ENCODE results near the gene SOX13. TPM values are rescaled to one million over a fixed set of nuclear protein-coding genes. Genes with fewer than 3 reads are reported as not detected.
A peak's percentile ranks its signal among the peaks of the same experiment; 100 is the strongest.

The SOX13 gene
- total RNA-seq, 2 experiments from 2014 or later, result 0.10 to 0.17 TPM

- CTCF ChIA-PET, result interaction anchor here (0.8 kb wide), 1 partner anchor 255 kb away, joined by 3 read pairs; no protein-coding TSS in a partner anchor
- H3K9me3 Mint-ChIP-seq, result no peaks in the 10 kb centered on the region
- no peaks in the 10 kb centered on the region for H3K4me1 Mint-ChIP-seq (ENCODE audit: low read depth)
- no peaks in the 10 kb centered on the region for H3K36me3 Mint-ChIP-seq (ENCODE audit: low read depth)
- H3K4me3 Mint-ChIP-seq, result no peak overlapping the region
- intact Hi-C loops (cut with micrococcal nuclease), result loop anchor here (10.0 kb wide), 1 partner anchor 79 kb away; no protein-coding TSS in a partner anchor
- no peak for DNase-seq
- no peak overlapping the region for H3K27ac Mint-ChIP-seq
- H3K27me3 Mint-ChIP-seq (ENCODE audit: low read depth), result no peaks in the 10 kb centered on the region
Measured at GRCh38 chr1:204123376-204123775, 50.5 kb downstream of the SOX13 start.

- intact Hi-C loops (cut with micrococcal nuclease), result loop anchor here (10.0 kb wide), 1 partner anchor 80 kb away; no protein-coding TSS in a partner anchor
- no peak overlapping the region for H3K4me3 Mint-ChIP-seq
- H3K36me3 Mint-ChIP-seq (ENCODE audit: low read depth), result no peaks in the 10 kb centered on the region
- H3K27me3 Mint-ChIP-seq (ENCODE audit: low read depth), result no peaks in the 10 kb centered on the region
- H3K27ac Mint-ChIP-seq, result no peak overlapping the region
- H3K9me3 Mint-ChIP-seq, result no peaks in the 10 kb centered on the region
- CTCF ChIA-PET, result no interaction called here
- DNase-seq, result no peak
- peaks cover 7% of the 10 kb centered on the region for H3K4me1 Mint-ChIP-seq (ENCODE audit: low read depth)
Measured at GRCh38 chr1:204124639-204125038, 51.7 kb downstream of the SOX13 start.

DNA sequence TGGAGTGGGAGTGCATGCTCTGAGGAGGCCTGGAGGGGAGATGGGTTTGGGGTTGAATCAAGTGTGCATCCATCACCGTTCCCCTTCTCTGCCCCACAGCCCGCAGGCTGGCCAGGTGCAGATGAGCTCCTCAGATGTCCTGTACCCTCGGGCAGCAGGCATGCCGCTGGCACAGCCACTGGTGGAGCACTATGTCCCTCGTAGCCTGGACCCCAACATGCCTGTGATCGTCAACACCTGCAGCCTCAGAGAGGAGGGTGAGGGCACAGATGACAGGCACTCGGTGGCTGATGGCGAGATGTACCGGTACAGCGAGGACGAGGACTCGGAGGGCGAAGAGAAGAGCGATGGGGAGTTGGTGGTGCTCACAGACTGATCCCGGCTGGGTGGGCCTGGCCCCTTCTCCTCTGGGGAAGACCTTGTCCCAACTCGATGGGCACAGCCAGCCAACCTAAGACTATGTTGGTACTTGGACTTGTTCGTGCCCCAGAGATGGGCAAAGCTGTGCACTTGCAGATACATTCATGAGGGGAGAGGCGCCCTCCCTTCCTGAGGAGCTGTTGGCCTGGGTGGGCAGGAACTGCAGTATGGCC, 52.9 kb downstream of the SOX13 start:
- intact Hi-C loops (cut with micrococcal nuclease), result loop anchor here (10.0 kb wide), 1 partner anchor 81 kb away; no protein-coding TSS in a partner anchor
- H3K27me3 Mint-ChIP-seq (ENCODE audit: low read depth), result no peaks in the 10 kb centered on the region
- H3K4me3 Mint-ChIP-seq, result no peak overlapping the region
- H3K27ac Mint-ChIP-seq, result no peak overlapping the region
- H3K9me3 Mint-ChIP-seq, result no peaks in the 10 kb centered on the region
- CTCF ChIA-PET, result interaction anchor here (0.6 kb wide), 1 partner anchor 12 kb away, joined by 3 read pairs; no protein-coding TSS in a partner anchor
- peaks cover 7% of the 10 kb centered on the region for H3K4me1 Mint-ChIP-seq (ENCODE audit: low read depth)
- no peak for DNase-seq
- H3K36me3 Mint-ChIP-seq (ENCODE audit: low read depth), result no peaks in the 10 kb centered on the region

DNA sequence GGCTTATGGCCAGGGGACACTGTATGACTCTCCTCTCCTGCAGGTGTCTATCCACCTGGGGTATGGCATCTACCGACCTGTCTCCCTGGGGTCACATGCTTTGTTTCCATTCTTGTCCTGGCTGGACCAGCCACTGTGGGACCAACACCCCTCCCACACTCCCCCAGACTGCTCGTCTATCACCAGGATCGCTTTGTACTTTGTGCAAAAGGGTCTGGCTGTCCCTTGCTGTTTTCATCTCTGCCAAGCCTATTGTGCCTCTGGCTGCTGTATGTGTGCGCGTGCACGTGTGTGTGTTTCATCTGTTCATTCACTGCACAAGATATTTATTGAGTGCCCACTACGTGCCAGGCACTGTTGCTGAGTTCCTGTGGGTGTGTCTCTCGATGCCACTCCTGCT, 53.5 kb downstream of the SOX13 start:
- CTCF ChIA-PET, result interaction anchor here (0.6 kb wide), 1 partner anchor 13 kb away, joined by 3 read pairs; no protein-coding TSS in a partner anchor
- no peak overlapping the region for H3K27ac Mint-ChIP-seq
- intact Hi-C loops (cut with micrococcal nuclease), result loop anchor here (10.0 kb wide), 1 partner anchor 82 kb away; no protein-coding TSS in a partner anchor

GRCh38 chr1:204126956-204127355, 54.0 kb downstream of the SOX13 start:
- Mint-ChIP-seq H3K4me3 (no peak overlapping the region), H3K36me3 (ENCODE audit: low read depth) (no peaks in the 10 kb centered on the region), H3K27ac (no peak overlapping the region), H3K4me1 (ENCODE audit: low read depth) (peaks cover 7% of the 10 kb centered on the region), H3K9me3 (no peaks in the 10 kb centered on the region), H3K27me3 (ENCODE audit: low read depth) (no peaks in the 10 kb centered on the region)
- no peak for DNase-seq
- intact Hi-C loops (cut with micrococcal nuclease), result loop anchor here (10.0 kb wide), 1 partner anchor 82 kb away; no protein-coding TSS in a partner anchor
- CTCF ChIA-PET, result interaction anchor here (4.2 kb wide), 1 partner anchor 268 kb away, joined by 41 read pairs; no protein-coding TSS in a partner anchor

More for the DNA sequence above, 53.5 kb downstream of the SOX13 start:
- Mint-ChIP-seq H3K4me3 (no peak overlapping the region), H3K36me3 (ENCODE audit: low read depth) (no peaks in the 10 kb centered on the region), H3K9me3 (no peaks in the 10 kb centered on the region), H3K27me3 (ENCODE audit: low read depth) (no peaks in the 10 kb centered on the region), H3K4me1 (ENCODE audit: low read depth) (peaks cover 7% of the 10 kb centered on the region)
- no peak for DNase-seq

- Mint-ChIP-seq H3K27ac (no peak overlapping the region), H3K4me3 (no peak overlapping the region), H3K4me1 (ENCODE audit: low read depth) (peaks cover 7% of the 10 kb centered on the region), H3K36me3 (ENCODE audit: low read depth) (no peaks in the 10 kb centered on the region), H3K9me3 (no peaks in the 10 kb centered on the region), H3K27me3 (ENCODE audit: low read depth) (no peaks in the 10 kb centered on the region)
- peak; percentile 36 for DNase-seq
- intact Hi-C loops (cut with micrococcal nuclease), result loop anchor here (2.0 to 10.0 kb wide), 2 partner anchors 83 to 623 kb away; no protein-coding TSS in a partner anchor
- CTCF ChIA-PET, result interaction anchor here (0.7 to 4.2 kb wide), 8 partner anchors 10 to 268 kb away, joined by 4 to 41 read pairs (median 9); no protein-coding TSS in a partner anchor
Measured at GRCh38 chr1:204127597-204128242, 54.8 kb downstream of the SOX13 start.

- Mint-ChIP-seq H3K4me3 (no peak overlapping the region), H3K4me1 (ENCODE audit: low read depth) (peaks cover 7% of the 10 kb centered on the region), H3K27ac (no peak overlapping the region), H3K36me3 (ENCODE audit: low read depth) (no peaks in the 10 kb centered on the region), H3K9me3 (no peaks in the 10 kb centered on the region), H3K27me3 (ENCODE audit: low read depth) (no peaks in the 10 kb centered on the region)
- CTCF ChIA-PET, result interaction anchor here (0.6 to 4.2 kb wide), 25 partner anchors 8 to 269 kb away, joined by 3 to 41 read pairs (median 5); no protein-coding TSS in a partner anchor
- intact Hi-C loops (cut with micrococcal nuclease), result loop anchor here (2.0 to 10.0 kb wide), 2 partner anchors 84 to 624 kb away; no protein-coding TSS in a partner anchor
- DNase-seq, result no peak
Measured at GRCh38 chr1:204128464-204128963, 55.6 kb downstream of the SOX13 start.

DNA sequence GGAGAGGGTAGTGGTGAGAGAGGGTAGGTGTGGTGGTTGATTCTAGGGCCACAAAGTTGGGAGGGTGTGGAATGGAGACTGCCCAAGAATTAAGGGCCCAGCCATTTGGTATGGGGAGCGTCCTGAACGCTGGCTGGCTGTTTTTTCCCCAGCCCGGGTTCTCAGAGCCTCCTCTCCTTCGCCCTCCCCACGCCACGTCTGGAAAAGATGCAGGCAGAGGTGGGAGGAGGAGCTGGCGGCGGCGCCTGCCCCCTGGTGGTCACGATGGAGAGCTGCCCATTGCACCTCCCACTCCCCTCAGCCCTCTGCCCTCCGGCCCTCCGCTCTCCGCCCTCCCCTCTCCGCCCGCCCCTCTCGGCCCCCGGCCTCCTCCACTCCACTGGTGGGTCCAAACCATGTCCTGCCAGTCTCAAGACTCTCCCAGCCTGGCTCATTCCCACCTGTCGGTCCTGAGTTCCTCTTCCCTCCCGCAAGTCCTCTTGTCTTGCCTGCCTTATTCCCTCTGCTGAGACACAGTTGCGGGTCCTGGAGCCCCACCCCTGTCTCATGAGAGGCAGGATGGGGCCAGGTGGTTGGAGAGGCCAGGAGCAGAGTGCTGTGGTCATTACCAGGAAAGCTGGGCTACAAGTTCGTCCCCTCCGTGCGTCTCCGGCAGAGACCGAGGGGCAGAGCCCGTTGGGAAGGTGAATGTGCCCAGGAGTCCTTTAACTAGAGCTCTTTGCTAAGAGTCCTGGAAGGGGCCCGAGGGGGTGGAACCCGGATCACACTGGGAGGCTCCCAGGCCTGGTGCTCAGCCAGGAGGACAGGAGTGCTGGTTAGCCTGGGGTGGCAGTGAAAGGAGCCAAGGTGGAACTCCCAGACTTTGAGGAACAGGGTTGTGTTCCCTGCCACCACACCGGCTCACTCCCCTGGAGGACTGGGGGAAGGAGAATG, 56.3 kb downstream of the SOX13 start:
- H3K27ac Mint-ChIP-seq, result no peak overlapping the region
- CTCF ChIA-PET, result interaction anchor here (0.6 to 4.2 kb wide), 32 partner anchors 9 to 700 kb away, joined by 3 to 41 read pairs (median 4); no protein-coding TSS in a partner anchor
- intact Hi-C loops (cut with micrococcal nuclease), result loop anchor here (1.0 to 10.0 kb wide), 4 partner anchors 84 to 624 kb away; partner anchors contain the start of gene SNRPE

GRCh38 chr1:204130178-204130577, 57.3 kb downstream of the SOX13 start:
- CTCF ChIA-PET, result interaction anchor here (1.9 to 4.2 kb wide), 6 partner anchors 8 to 271 kb away, joined by 7 to 41 read pairs (median 16); no protein-coding TSS in a partner anchor
- Mint-ChIP-seq H3K27ac (no peak overlapping the region), H3K4me3 (no peak overlapping the region), H3K36me3 (ENCODE audit: low read depth) (no peaks in the 10 kb centered on the region), H3K4me1 (ENCODE audit: low read depth) (peaks cover 7% of the 10 kb centered on the region), H3K9me3 (no peaks in the 10 kb centered on the region), H3K27me3 (ENCODE audit: low read depth) (no peaks in the 10 kb centered on the region)
- DNase-seq, result no peak
- intact Hi-C loops (cut with micrococcal nuclease), result no loop called here

More for the DNA sequence above, 56.3 kb downstream of the SOX13 start:
- no peaks in the 10 kb centered on the region for H3K27me3 Mint-ChIP-seq (ENCODE audit: low read depth)
- no peaks in the 10 kb centered on the region for H3K36me3 Mint-ChIP-seq (ENCODE audit: low read depth)
- H3K4me3 Mint-ChIP-seq, result no peak overlapping the region
- H3K9me3 Mint-ChIP-seq, result no peaks in the 10 kb centered on the region
- DNase-seq, result peak; percentile 64
- peaks cover 7% of the 10 kb centered on the region for H3K4me1 Mint-ChIP-seq (ENCODE audit: low read depth)

- Mint-ChIP-seq H3K4me1 (ENCODE audit: low read depth) (peaks cover 7% of the 10 kb centered on the region), H3K27me3 (ENCODE audit: low read depth) (no peaks in the 10 kb centered on the region), H3K27ac (no peak overlapping the region), H3K9me3 (no peaks in the 10 kb centered on the region), H3K4me3 (no peak overlapping the region), H3K36me3 (ENCODE audit: low read depth) (no peaks in the 10 kb centered on the region)
- intact Hi-C loops (cut with micrococcal nuclease), result no loop called here
- CTCF ChIA-PET, result interaction anchor here (0.6 to 4.2 kb wide), 6 partner anchors 8 to 272 kb away, joined by 3 to 41 read pairs (median 3); no protein-coding TSS in a partner anchor
- no peak for DNase-seq
Measured at GRCh38 chr1:204130981-204131892, 58.3 kb downstream of the SOX13 start.

Measured in activated naive CD4-positive, alpha-beta T cell treated with anti-CD3 and anti-CD28 coated beads for 36 hours (primary cell).